Measurements from ENCODE around the gene ZBTB18.

DNA sequence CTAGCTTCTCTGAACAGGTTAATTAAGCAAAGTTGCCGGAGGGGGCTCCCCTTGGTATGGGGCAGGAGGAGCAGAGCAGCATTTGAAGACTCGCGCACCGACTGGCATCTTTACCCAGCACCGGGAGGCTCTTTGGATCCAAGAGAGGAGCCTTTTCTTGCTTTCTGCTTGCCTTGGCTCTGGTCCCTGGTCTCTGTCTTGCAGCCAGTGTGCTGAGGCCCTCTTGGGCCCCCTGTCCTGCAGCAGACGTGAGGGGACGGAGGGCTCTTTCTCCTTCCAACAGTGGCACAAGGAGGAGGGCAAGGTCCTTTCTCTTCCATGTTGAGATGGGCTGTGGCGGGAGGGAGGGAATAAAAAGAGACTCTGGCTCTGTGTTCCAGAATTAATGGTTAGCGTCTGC, 45.6 kb downstream of the ZBTB18 start:
- TF ChIP-seq, protein P1, sequence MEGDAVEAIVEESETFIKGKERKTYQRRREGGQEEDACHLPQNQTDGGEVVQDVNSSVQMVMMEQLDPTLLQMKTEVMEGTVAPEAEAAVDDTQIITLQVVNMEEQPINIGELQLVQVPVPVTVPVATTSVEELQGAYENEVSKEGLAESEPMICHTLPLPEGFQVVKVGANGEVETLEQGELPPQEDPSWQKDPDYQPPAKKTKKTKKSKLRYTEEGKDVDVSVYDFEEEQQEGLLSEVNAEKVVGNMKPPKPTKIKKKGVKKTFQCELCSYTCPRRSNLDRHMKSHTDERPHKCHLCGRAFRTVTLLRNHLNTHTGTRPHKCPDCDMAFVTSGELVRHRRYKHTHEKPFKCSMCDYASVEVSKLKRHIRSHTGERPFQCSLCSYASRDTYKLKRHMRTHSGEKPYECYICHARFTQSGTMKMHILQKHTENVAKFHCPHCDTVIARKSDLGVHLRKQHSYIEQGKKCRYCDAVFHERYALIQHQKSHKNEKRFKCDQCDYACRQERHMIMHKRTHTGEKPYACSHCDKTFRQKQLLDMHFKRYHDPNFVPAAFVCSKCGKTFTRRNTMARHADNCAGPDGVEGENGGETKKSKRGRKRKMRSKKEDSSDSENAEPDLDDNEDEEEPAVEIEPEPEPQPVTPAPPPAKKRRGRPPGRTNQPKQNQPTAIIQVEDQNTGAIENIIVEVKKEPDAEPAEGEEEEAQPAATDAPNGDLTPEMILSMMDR (IDR thresholded peaks at IDR 0.05), result no peak
- TF ChIP-seq POLR2A (IDR thresholded peaks at IDR 0.05) (no peak), EP300 (IDR thresholded peaks at IDR 0.05) (no peak)
